Stimulated activated CD4-positive, alpha-beta T cell treated with anti-CD3 and anti-CD28 coated beads, Interleukin-2, amount 100 ng/mL, for 4 hours (primary cell): ENCODE data around the gene CFHR5.
"Not testable (repeated sequence)": the region's sequence is repeated elsewhere in the genome, so short reads cannot be mapped to it uniquely, and the experiment has no call there.

Experiments
- DNase-seq: peaks from one replicate; pipeline ENCODE4 v3.0.0-alpha.2; 2020; ENCODE audit warnings: low read depth

CFHR5 gene

DNA sequence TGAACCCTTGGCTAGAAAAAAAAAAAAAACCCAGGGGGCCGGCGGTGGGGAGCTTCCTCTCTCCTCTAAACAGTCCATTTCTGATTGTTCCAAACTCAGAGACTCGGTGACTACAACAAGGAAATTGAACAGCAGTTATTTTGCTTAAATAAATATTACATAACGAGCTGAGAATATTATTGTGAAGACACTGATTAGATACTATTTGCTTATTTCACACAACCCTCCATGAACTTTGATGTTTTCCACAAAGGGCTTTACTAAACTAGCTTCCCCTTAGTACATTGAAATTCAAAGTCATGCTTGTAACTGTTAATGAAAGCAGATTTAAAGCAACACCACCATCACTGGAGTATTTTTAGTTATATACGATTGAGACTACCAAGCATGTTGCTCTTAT is at the start of gene CFHR5:
TSS of gene CFHR5 (plus strand) at position 279 of the 400 bp plus-strand sequence. CDS start at position 388, 109 bp downstream.
- DNase-seq, result no peak

GRCh38 chr1:196932853-196933252 is 44.5 kb upstream of the CFHR5 start:
- DNase-seq, result not testable (repeated sequence)

DNA sequence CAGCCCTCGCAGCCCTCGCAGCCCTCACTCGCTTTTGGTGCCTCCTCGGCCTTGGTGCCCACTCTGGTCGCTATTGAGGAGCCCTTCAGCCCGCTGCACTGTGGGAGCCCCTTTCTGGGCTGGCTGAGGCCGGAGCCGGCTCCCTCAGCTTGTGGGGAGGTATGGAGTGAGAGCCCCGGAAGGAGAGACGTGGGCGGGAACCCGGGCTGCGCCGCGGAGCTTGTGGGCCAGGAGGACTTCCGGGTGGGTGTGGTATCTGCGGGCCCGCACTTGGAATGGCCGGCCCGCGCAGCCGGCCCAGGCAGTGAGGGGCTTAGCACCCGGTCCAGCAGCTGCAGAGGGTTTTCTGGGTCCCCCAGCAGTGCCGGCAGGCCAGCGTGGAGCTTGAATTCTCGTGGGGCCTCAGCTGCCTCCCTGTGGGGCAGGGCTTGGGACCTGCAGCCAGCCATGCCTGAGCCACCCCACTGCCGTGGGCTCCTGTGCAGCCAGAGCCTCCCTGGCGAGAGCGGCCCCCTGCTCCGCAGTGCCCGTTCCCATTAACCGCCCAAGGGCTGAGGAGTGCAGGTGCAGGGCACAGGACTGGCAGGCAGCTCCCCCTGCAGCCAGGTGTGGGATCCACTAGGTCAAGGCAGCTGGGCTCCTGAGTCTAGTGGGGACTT is 43.7 kb upstream of the CFHR5 start:
- no peak for DNase-seq

- DNase-seq, result not testable (repeated sequence)
Observed at GRCh38 chr1:196941474-196941873, 35.9 kb upstream of the CFHR5 start.

- not testable (repeated sequence) for DNase-seq
Observed at GRCh38 chr1:196943568-196943967, 33.8 kb upstream of the CFHR5 start, which contains the start of gene CFHR2. CFHR2 (plus strand) TSS chr1:196943738; CDS start chr1:196943881, 143 bp downstream.

GRCh38 chr1:196951711-196952394 is 25.5 kb upstream of the CFHR5 start:
- DNase-seq, result no peak

DNA sequence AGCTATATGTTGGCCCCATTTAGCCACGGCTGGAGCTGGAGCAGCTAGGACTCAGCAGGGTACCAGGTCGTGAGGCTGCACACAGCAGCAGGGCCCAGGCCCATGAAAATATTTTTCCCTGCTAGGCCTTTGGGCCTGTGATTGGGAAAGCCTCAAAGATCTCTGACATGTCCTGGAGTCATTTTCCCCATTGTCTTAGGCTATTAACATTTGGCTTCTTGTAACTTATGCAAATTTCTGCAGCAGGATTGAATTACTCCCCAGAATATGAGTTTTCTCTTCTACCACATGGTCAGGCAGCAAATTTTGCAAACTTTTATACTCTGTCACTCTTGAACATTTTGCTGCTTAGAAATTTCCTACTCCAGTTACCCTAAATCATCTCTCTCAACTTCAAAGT is 22.6 kb upstream of the CFHR5 start:
- DNase-seq, result no peak

DNA sequence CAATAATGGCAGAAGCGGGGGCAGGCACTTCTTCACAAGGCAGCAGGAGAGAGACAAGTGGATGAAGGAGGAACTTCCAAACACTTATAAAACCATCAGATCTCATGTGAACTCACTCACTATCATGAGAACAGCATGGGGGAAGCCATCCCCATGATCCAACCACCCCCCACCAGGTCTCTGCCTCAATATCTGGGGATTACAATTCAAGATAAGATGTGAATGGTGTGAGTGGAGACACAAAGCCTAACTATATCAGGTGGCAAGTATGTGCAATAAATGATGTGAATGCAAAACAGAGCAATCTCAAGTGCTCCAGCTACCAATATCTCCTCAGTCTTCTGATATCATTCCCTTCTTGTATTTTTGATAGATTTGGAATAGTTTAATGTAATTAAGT is 21.4 kb upstream of the CFHR5 start:
- no peak for DNase-seq

GRCh38 chr1:196960854-196961253 is 16.5 kb upstream of the CFHR5 start:
- no peak for DNase-seq

DNA sequence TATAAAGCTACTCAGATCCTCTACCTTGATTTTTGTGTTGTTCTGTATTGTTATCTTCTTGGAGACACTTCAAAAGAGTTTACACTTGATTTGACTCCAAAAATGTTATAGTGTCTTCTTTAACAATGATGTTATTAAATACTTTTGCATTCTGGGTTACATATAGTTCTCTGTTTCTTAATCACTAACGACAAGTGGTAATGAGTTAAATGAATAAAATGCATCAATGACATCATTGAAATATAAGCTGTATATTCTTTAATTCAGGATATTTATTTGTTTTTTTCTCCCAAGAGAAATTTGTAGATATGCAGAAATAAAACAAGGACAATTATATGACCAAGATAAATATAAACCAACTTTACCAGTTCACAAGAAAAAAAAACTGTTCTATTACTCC is 7.2 kb upstream of the CFHR5 start:
- DNase-seq, result no peak

DNA sequence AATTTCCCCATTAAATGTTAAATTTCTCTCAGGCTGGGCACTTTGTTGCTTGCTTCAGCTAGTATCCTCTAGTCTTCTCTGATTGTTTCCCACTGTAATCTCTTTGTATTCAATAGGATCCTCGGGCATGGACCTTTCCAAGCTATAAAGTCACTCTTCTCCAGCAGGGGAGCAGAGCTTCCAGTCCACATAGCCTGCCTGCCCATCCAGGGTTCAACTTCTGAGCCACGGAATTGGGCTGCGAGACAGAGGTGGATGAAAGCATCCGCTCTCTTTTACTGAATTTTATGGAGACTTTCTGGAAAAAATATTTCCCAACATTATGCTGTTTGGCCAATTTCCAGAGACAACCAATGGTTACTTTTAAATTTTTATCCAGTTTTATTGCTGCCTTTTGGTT is 1.1 kb upstream of the CFHR5 start:
- DNase-seq, result no peak

DNA sequence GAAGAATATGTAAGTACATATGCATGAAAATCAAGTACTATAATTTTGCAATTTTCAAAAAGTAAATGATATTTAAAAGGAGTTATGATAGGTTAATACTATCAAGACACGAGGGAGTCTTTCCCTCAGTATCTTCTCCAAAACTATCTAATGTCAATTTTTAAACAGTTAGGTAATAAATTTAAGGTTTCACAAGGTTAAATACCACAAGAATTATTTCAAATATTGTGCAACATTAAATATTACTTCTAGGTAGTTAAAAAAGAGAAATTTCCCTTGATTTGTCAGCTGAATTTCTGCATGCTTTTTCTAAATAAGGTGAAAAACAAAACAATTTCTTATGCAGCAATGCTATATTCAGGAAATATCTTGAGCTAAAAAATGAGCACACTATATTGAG is 3.5 kb downstream of the CFHR5 start:
- DNase-seq, result no peak

DNA sequence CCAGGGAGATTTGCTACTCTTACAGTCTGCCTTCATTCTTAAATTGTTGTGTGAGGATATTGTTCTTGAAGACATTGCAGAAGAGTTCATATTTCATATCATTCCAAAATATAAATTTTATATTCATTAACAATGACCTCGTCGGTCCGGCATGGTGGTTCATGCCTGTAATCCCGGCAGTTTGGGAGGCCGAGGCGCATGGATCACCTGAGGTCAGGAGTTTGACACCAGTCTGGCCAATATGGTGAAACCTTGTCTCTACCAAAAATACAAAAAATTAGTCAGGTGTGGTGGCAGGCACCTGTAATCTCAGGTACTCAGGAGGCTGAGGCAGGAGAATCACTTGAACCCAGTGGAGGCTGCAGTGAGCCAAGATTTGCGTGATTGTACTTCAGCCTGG is 4.9 kb downstream of the CFHR5 start:
- not testable (repeated sequence) for DNase-seq

GRCh38 chr1:196991919-196992651 is 14.7 kb downstream of the CFHR5 start:
- not testable (repeated sequence) for DNase-seq

DNA sequence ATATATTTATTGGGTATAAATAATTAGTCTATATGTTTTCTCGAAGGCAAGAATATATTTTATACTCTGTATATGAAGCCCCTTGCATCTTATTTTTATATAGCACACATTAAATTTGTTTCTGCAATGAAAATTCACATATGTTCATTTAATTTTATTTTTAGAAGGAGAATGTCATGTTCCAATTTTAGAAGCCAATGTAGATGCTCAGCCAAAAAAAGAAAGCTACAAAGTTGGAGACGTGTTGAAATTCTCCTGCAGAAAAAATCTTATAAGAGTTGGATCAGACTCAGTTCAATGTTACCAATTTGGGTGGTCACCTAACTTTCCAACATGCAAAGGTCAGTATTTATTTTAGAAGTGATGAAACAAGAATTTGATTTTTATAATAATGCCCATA is 16.6 kb downstream of the CFHR5 start:
- no peak for DNase-seq

DNA sequence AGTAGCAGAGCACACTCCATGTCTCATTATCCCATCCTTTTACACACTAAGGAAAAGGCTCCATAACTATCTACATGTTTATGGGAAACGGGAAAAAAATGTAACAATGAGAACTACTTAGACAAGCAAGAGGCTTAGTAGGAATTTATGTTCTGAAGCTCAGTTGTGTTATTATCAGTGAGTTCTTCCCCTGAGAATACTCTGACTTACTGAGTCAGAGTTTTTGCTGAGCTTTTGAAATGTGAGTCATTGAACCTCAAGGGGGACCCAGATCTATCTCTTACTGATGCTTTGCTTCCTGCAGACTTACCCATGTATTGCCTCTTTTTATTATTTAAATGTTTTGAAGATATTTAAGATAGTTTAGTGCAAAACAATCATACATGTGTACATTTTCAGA is 20.1 kb downstream of the CFHR5 start:
- DNase-seq, result no peak

DNA sequence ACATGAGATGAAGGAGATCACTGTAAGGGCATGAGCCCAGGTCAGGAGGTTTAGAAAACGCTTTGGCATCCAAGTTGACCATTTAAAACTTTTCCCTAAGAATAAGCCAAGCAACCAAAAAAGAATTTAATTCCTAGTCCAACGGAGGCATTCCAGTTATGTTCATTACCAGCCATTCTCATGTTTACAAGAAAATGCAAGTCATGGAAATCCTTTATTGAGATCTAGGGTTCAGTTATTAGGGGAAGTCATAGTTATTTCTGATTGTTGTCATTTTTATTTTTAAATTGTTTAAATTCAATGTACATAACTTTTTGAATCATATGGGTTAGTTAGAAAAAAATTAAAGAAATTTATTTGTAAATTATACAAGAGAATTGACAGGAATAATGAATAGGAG is 24.5 kb downstream of the CFHR5 start:
- no peak for DNase-seq

- no peak for DNase-seq
Observed at GRCh38 chr1:197003132-197003531, 25.8 kb downstream of the CFHR5 start.

- DNase-seq, result no peak
Observed at GRCh38 chr1:197008861-197009260, 31.5 kb downstream of the CFHR5 start.

DNA sequence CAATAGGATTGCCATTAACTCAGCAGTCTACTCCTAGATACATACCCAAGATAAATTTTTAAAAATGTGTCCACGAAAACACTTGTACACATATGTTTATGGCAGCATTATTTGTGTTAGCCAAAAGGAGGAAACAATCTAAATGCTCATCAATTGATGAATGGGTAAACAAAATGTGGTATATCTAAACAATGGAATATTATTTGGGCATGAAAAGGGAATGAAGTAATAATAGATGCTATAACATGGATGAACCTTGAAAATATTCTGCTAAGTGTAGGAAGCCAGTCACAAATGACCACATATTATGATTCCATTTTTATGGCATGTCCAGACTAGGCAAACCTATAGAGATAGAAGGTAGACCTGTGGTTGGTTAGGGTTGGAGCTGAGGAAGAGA is 34.3 kb downstream of the CFHR5 start:
- DNase-seq, result no peak

DNA sequence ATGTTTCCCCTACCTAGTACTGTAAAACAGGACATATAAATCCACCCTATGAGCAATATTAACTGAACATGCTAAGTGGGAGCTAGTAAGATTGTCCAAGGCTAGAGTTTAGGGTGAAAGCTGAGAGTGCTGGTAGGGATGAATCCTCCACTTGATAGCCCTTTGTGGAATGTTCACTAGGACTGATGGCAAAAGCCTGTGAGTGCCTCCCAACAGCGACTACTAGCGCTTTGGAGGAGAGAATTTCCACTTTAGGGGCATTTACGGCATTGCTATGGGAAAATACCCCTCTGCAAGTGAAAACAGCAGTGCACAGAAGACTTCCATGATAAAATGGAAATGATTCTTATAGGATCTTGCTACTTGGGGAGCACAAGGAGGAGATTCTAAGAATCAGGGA is 35.9 kb downstream of the CFHR5 start:
- DNase-seq, result no peak

GRCh38 chr1:197016751-197017150 is 39.4 kb downstream of the CFHR5 start:
- DNase-seq, result no peak

DNA sequence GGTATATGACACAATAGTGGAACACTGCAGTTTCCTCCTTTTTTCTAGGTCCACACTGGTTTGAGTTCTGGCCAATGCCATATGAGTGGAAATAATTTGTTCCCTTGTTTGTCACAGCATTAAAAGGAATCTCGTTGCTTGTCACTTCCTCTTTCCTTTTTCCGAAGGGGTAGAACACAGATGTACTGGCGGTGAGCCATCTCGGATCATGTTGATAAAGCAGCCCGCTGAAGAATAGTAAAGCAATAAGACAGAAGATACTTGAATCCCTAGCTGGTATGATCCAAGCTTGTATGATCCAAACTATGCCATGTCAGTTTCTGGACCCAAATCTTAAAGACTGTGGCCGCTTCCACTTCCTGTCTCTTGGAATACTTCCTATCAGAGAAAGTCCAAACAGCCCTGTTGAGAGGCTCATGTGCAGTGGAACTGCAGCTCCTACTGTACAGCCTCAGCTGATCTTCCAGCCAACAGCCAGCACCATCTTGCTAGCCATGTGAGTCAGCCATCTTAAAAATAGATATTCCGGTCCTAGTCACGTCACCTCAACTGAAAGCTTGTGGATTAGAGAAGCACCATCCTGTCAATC is 40.3 kb downstream of the CFHR5 start:
- DNase-seq, result no peak
